ENCODE results near the gene ADK. TPM values are rescaled to one million over a fixed set of nuclear protein-coding genes. Genes with fewer than 3 reads are reported as not detected.

ADK gene
- total and polyA plus RNA-seq, 2 donors (not counting 3 experiments of a cell fraction or from before 2014, with no cell fraction given) = 11.7 to 46.5 TPM

- Histone ChIP-seq H4K20me1 (replicated peaks; ENCODE audit: control insufficient read depth, extremely low read depth, insufficient read depth, low read length) (no peaks in the 10 kb centered on the region), H3K27ac (ENCODE audit: insufficient read depth, low read depth, low read length) (no peak overlapping the region), H3K27me3 (ENCODE audit: control insufficient read depth in 2 of 2, insufficient read depth in 2 of 2, low read length in 2 of 2) (no peaks in the 10 kb centered on the region), H3K4me1 (ENCODE audit: control insufficient read depth, extremely low read depth, insufficient read depth, low read length) (peaks cover 9% of the 10 kb centered on the region), H3K36me3 (ENCODE audit: control insufficient read depth in 2 of 2, extremely low read depth in 1 of 2, insufficient read depth in 2 of 2, low read length in 2 of 2) (no peaks in the 10 kb centered on the region), H3K4me2 (ENCODE audit: insufficient read depth, low read length) (no peak overlapping the region), H3K4me3 (replicated peaks in 1 of 3; ENCODE audit: insufficient read depth in 1 of 3, low read depth in 1 of 3, low read length in 3 of 3) (no peak overlapping the region), H3K9ac (replicated peaks; ENCODE audit: extremely low read depth, insufficient read depth, low read length) (no peak overlapping the region), H3K79me2 (ENCODE audit: control insufficient read depth, insufficient read depth, low read length) (no peaks in the 10 kb centered on the region), H3K9me1 (replicated peaks; ENCODE audit: control insufficient read depth, extremely low read depth, insufficient read depth, low read length) (no peaks in the 10 kb centered on the region), H3K9me3 (replicated peaks; ENCODE audit: control insufficient read depth, insufficient read depth, low read length) (no peaks in the 10 kb centered on the region), H2AFZ (ENCODE audit: low read depth, low read length) (no peak overlapping the region)
- TF ChIP-seq CTCF (IDR thresholded peaks at IDR 0.05; ENCODE audit: extremely low read depth in 1 of 2, insufficient read depth in 1 of 2, low read depth in 1 of 2, low read length in 2 of 2) = no peak
- no peak for TF ChIP-seq MYC (IDR thresholded peaks at IDR 0.05; ENCODE audit: low read depth, low read length)
- no peak for TF ChIP-seq FOS (IDR thresholded peaks at IDR 0.05; ENCODE audit: borderline replicate concordance, insufficient read depth, low read length)
- no peak for TF ChIP-seq POLR2A (IDR thresholded peaks at IDR 0.05; ENCODE audit: low read depth, low read length)
- TF ChIP-seq JUN (IDR thresholded peaks at IDR 0.05; ENCODE audit: borderline replicate concordance, insufficient read depth, insufficient read length, low read depth) = no peak
- intact Hi-C loops (cut with micrococcal nuclease) = no loop called here
- FAIRE-seq (no peak), DNase-seq (ENCODE audit: low read depth, low spot score) (no peak)
- CTCF ChIA-PET = interaction anchor here (1.4 kb wide), 1 partner anchor 9 kb away, joined by 3 read pairs; no protein-coding TSS in a partner anchor
- dilution Hi-C loops (cut with MboI; ENCODE audit: extremely low pct_ligation_motif_present, low sequenced_read_pairs) = no loop called here
- POLR2A ChIA-PET = no interaction called here
- no TSS peak for BruUV-seq (replicated peaks)
Measured at GRCh38 chr10:74743401-74743800, 592.4 kb downstream of the ADK start.

DNA sequence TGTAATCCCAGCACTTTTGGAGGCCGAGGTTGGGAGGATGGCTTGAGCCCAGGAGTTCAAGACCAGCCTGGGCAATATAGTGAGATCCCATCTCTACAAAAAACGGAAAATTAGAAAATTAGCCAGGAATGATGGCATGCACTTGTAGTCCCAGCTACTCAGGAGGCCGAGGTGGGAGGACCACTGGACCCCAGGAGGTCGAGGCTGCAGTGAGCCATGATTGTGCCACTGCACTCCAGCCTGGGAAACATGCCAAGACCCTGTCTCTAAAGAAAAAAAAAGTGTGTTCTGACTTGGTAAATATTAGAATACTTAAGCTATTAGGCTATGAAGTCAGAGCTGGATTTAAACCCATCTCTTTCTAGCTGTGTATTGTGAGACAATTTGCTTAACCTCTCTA lies 594.4 kb downstream of the ADK start:
- H2AFZ ChIP-seq (ENCODE audit: low read depth, low read length) = no peak overlapping the region
- intact Hi-C loops (cut with micrococcal nuclease) = no loop called here
- H3K9me1 ChIP-seq (replicated peaks; ENCODE audit: control insufficient read depth, extremely low read depth, insufficient read depth, low read length) = no peaks in the 10 kb centered on the region
- no peak overlapping the region for H3K4me3 ChIP-seq (replicated peaks in 1 of 3; ENCODE audit: insufficient read depth in 1 of 3, low read depth in 1 of 3, low read length in 3 of 3)
- CTCF ChIA-PET = interaction anchor here (0.6 to 1.5 kb wide), 2 partner anchors 10 to 11 kb away, joined by 3 to 5 read pairs; no protein-coding TSS in a partner anchor
- no peak overlapping the region for H3K4me2 ChIP-seq (ENCODE audit: insufficient read depth, low read length)
- H3K9ac ChIP-seq (replicated peaks; ENCODE audit: extremely low read depth, insufficient read depth, low read length) = no peak overlapping the region
- TF ChIP-seq JUN (IDR thresholded peaks at IDR 0.05; ENCODE audit: borderline replicate concordance, insufficient read depth, insufficient read length, low read depth) (no peak), FOS (IDR thresholded peaks at IDR 0.05; ENCODE audit: borderline replicate concordance, insufficient read depth, low read length) (no peak), POLR2A (IDR thresholded peaks at IDR 0.05; ENCODE audit: low read depth, low read length) (no peak), GATA2 (IDR thresholded peaks at IDR 0.05; ENCODE audit: insufficient read depth, insufficient read length, low read depth, low read length) (no peak), MYC (IDR thresholded peaks at IDR 0.05; ENCODE audit: low read depth, low read length) (no peak), CTCF (IDR thresholded peaks at IDR 0.05; ENCODE audit: extremely low read depth in 1 of 2, insufficient read depth in 1 of 2, low read depth in 1 of 2, low read length in 2 of 2) (no peak), POLR2AphosphoS5 (IDR thresholded peaks at IDR 0.05; ENCODE audit: insufficient read depth, low read depth, low read length) (no peak), EZH2 (IDR thresholded peaks at IDR 0.05; ENCODE audit: borderline replicate concordance, low read depth, low read length, severe bottlenecking) (no peak)
- TF ChIP-seq, protein P1, sequence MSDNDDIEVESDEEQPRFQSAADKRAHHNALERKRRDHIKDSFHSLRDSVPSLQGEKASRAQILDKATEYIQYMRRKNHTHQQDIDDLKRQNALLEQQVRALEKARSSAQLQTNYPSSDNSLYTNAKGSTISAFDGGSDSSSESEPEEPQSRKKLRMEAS (IDR thresholded peaks at IDR 0.05; ENCODE audit: insufficient read depth, insufficient read length) = no peak
- H3K36me3 ChIP-seq (ENCODE audit: control insufficient read depth in 2 of 2, extremely low read depth in 1 of 2, insufficient read depth in 2 of 2, low read length in 2 of 2) = no peaks in the 10 kb centered on the region
- no peak overlapping the region for H3K27ac ChIP-seq (ENCODE audit: insufficient read depth, low read depth, low read length)
- H3K9me3 ChIP-seq (replicated peaks; ENCODE audit: control insufficient read depth, insufficient read depth, low read length) = no peaks in the 10 kb centered on the region
- dilution Hi-C loops (cut with MboI; ENCODE audit: extremely low pct_ligation_motif_present, low sequenced_read_pairs) = no loop called here
- DNase-seq (ENCODE audit: low read depth, low spot score) = no peak
- no peaks in the 10 kb centered on the region for H4K20me1 ChIP-seq (replicated peaks; ENCODE audit: control insufficient read depth, extremely low read depth, insufficient read depth, low read length)
- H3K27me3 ChIP-seq (ENCODE audit: control insufficient read depth in 2 of 2, insufficient read depth in 2 of 2, low read length in 2 of 2) = no peaks in the 10 kb centered on the region
- H3K4me1 ChIP-seq (ENCODE audit: control insufficient read depth, extremely low read depth, insufficient read depth, low read length) = no peaks in the 10 kb centered on the region
- BruUV-seq (replicated peaks) = no TSS peak
- FAIRE-seq = no peak
- H3K79me2 ChIP-seq (ENCODE audit: control insufficient read depth, insufficient read depth, low read length) = no peaks in the 10 kb centered on the region
- POLR2A ChIA-PET = no interaction called here

Measured in endothelial cell of umbilical vein (primary cell).